HepG2 (cell line): ENCODE results near the gene GATAD2B.
"Not testable (repeated sequence)": the region's sequence is repeated elsewhere in the genome, so short reads cannot be mapped to it uniquely, and the experiment has no call there.

Experiments used
- CC2D1A ChIP-seq: sonication (generic); formaldehyde crosslinking; IDR thresholded peaks from 2 replicates; pipeline ENCODE4 v1.8.1; 2023; ENCODE audit warnings: mild to moderate bottlenecking, missing genetic modification reagents
- CEBPB ChIP-seq: IDR thresholded peaks from 2 replicates; pipeline ENCODE4 v1.6.1; 2011; ENCODE audit warnings: low read depth, low read length, improper control_type of control experiment, borderline replicate concordance
- CTCF ChIP-seq: sonication (generic); formaldehyde crosslinking; IDR thresholded peaks from 2 replicates; pipeline ENCODE4 v1.5.0; 2020; ENCODE audit warnings: mild to moderate bottlenecking, missing genetic modification reagents, moderate library complexity
- KDM1A ChIP-seq: IDR thresholded peaks from 2 replicates; pipeline ENCODE4 v1.6.1; 2016; ENCODE audit warnings: missing compliant biosample characterization
- MXI1 ChIP-seq: IDR thresholded peaks from 3 replicates; pipeline ENCODE4 v1.6.1; 2012; ENCODE audit warnings: low read depth, low read length, inconsistent platforms, borderline replicate concordance
- POLR2A ChIP-seq, 2 experiments: IDR thresholded peaks; 2 replicates each; pipeline ENCODE4 v1.6.1; 2011; ENCODE audit warnings: low read depth in 2 of 2, low read length in 2 of 2, mild to moderate bottlenecking in 1 of 2, moderate library complexity in 1 of 2; ENCODE audit not compliant: insufficient read depth in 1 of 2
- PRDM4 ChIP-seq: sonication (generic); formaldehyde crosslinking; IDR thresholded peaks from 2 replicates; pipeline ENCODE4 v1.9.0; 2021; ENCODE audit warnings: missing genetic modification reagents, borderline replicate concordance
- SCMH1 ChIP-seq: sonication (generic); formaldehyde crosslinking; IDR thresholded peaks from 2 replicates; pipeline ENCODE4 v1.9.0; 2021; ENCODE audit warnings: missing genetic modification reagents, mild to moderate bottlenecking, borderline replicate concordance
- SIN3A ChIP-seq: IDR thresholded peaks from 2 replicates; pipeline ENCODE4 v1.6.1; 2011; ENCODE audit warnings: low read depth, mild to moderate bottlenecking, control low read depth, low read length, borderline replicate concordance
- ZNF225 ChIP-seq: sonication (generic); formaldehyde crosslinking; IDR thresholded peaks from 2 replicates; pipeline ENCODE4 v1.4.0; 2020; ENCODE audit warnings: mild to moderate bottlenecking, missing genetic modification reagents
- ZNF274 ChIP-seq: sonication (generic); formaldehyde crosslinking; IDR thresholded peaks from 2 replicates; pipeline ENCODE4 v1.5.1; 2020; ENCODE audit warnings: mild to moderate bottlenecking, missing genetic modification reagents
- ZNF574 ChIP-seq: sonication (generic); formaldehyde crosslinking; IDR thresholded peaks from 2 replicates; pipeline ENCODE4 v1.4.0; 2020; ENCODE audit warnings: missing genetic modification reagents
- ZNF800 ChIP-seq: sonication (generic); formaldehyde crosslinking; IDR thresholded peaks from 2 replicates; pipeline ENCODE4 v1.4.0; 2020; ENCODE audit warnings: missing genetic modification reagents

- not testable (repeated sequence) for TF ChIP-seq MXI1; CTCF (CRISPR knock-in tag); ZNF574 (CRISPR knock-in tag); SCMH1 (CRISPR knock-in tag); KDM1A (CRISPR knock-in tag); CC2D1A (CRISPR knock-in tag); ZNF274 (CRISPR knock-in tag); CEBPB; SIN3A; PRDM4 (CRISPR knock-in tag); POLR2A (IDR thresholded peaks at IDR 0.05; ENCODE audit: insufficient read depth in 1 of 2, low read depth in 2 of 2, low read length in 2 of 2); ZNF225 (CRISPR knock-in tag); ZNF800 (CRISPR knock-in tag)
Measured at GRCh38 chr1:153833968-153834367, 88.8 kb downstream of the GATAD2B start.
